T-helper 1 cell treated with Interleukin-12 subunit alpha and Interleukin-12 subunit beta and Interleukin-4 antibody, amounts not matched to agents 30 μg/mL and 1 μg/mL, for 36 hours (primary cell): ENCODE results near the gene TYRO3.

Source experiments
- H3K27ac Mint-ChIP-seq: one replicate; pipeline ENCODE4 v1.8.0; 2021; ENCODE audit warnings: mild to moderate bottlenecking, mixed read lengths
- H3K27me3 Mint-ChIP-seq: one replicate; pipeline ENCODE4 v1.8.0; 2021; ENCODE audit warnings: low read depth, mixed read lengths
- H3K36me3 Mint-ChIP-seq: one replicate; pipeline ENCODE4 v1.8.0; 2021; ENCODE audit warnings: low read depth, mixed read lengths
- H3K4me1 Mint-ChIP-seq: one replicate; pipeline ENCODE4 v1.8.0; 2021; ENCODE audit warnings: low read depth, mixed read lengths
- H3K4me3 Mint-ChIP-seq: one replicate; pipeline ENCODE4 v1.8.0; 2021; ENCODE audit warnings: mild to moderate bottlenecking, moderate library complexity, mixed read lengths
- H3K9me3 Mint-ChIP-seq: one replicate; pipeline ENCODE4 v1.8.0; 2021; ENCODE audit warnings: mixed read lengths

Gene TYRO3

GRCh38 chr15:41629883-41630282 is 70.9 kb downstream of the TYRO3 start:
- H3K27me3 Mint-ChIP-seq: no peaks in the 10 kb centered on the region
- no peaks in the 10 kb centered on the region for H3K36me3 Mint-ChIP-seq
- H3K4me3 Mint-ChIP-seq: no peak overlapping the region
- H3K9me3 Mint-ChIP-seq: no peaks in the 10 kb centered on the region
- no peak overlapping the region for H3K27ac Mint-ChIP-seq
- H3K4me1 Mint-ChIP-seq: peaks cover 9% of the 10 kb centered on the region

- H3K4me1 Mint-ChIP-seq: peaks cover 9% of the 10 kb centered on the region
- no peaks in the 10 kb centered on the region for H3K36me3 Mint-ChIP-seq
- H3K9me3 Mint-ChIP-seq: no peaks in the 10 kb centered on the region
- H3K4me3 Mint-ChIP-seq: no peak overlapping the region
- no peaks in the 10 kb centered on the region for H3K27me3 Mint-ChIP-seq
- H3K27ac Mint-ChIP-seq: no peak overlapping the region
Measured at GRCh38 chr15:41630616-41631217, 71.7 kb downstream of the TYRO3 start.

GRCh38 chr15:41631880-41632470 is 73.0 kb downstream of the TYRO3 start:
- Mint-ChIP-seq H3K4me3 (no peak overlapping the region), H3K27me3 (no peaks in the 10 kb centered on the region), H3K27ac (no peak overlapping the region), H3K36me3 (no peaks in the 10 kb centered on the region), H3K4me1 (peaks cover 9% of the 10 kb centered on the region), H3K9me3 (no peaks in the 10 kb centered on the region)
